NCI-H146 treated with DMSO at 0.1 percent for 48 hours (cell line): ENCODE measurements around the gene DHX29.

ENCODE experiments used
- DNase-seq: peaks from one replicate; lab custom pipeline; 2025; ENCODE audit not compliant: unreplicated experiment; lab: John Stamatoyannopoulos, UW

Gene DHX29, protein sequence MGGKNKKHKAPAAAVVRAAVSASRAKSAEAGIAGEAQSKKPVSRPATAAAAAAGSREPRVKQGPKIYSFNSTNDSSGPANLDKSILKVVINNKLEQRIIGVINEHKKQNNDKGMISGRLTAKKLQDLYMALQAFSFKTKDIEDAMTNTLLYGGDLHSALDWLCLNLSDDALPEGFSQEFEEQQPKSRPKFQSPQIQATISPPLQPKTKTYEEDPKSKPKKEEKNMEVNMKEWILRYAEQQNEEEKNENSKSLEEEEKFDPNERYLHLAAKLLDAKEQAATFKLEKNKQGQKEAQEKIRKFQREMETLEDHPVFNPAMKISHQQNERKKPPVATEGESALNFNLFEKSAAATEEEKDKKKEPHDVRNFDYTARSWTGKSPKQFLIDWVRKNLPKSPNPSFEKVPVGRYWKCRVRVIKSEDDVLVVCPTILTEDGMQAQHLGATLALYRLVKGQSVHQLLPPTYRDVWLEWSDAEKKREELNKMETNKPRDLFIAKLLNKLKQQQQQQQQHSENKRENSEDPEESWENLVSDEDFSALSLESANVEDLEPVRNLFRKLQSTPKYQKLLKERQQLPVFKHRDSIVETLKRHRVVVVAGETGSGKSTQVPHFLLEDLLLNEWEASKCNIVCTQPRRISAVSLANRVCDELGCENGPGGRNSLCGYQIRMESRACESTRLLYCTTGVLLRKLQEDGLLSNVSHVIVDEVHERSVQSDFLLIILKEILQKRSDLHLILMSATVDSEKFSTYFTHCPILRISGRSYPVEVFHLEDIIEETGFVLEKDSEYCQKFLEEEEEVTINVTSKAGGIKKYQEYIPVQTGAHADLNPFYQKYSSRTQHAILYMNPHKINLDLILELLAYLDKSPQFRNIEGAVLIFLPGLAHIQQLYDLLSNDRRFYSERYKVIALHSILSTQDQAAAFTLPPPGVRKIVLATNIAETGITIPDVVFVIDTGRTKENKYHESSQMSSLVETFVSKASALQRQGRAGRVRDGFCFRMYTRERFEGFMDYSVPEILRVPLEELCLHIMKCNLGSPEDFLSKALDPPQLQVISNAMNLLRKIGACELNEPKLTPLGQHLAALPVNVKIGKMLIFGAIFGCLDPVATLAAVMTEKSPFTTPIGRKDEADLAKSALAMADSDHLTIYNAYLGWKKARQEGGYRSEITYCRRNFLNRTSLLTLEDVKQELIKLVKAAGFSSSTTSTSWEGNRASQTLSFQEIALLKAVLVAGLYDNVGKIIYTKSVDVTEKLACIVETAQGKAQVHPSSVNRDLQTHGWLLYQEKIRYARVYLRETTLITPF (N-terminal part only)

DNA sequence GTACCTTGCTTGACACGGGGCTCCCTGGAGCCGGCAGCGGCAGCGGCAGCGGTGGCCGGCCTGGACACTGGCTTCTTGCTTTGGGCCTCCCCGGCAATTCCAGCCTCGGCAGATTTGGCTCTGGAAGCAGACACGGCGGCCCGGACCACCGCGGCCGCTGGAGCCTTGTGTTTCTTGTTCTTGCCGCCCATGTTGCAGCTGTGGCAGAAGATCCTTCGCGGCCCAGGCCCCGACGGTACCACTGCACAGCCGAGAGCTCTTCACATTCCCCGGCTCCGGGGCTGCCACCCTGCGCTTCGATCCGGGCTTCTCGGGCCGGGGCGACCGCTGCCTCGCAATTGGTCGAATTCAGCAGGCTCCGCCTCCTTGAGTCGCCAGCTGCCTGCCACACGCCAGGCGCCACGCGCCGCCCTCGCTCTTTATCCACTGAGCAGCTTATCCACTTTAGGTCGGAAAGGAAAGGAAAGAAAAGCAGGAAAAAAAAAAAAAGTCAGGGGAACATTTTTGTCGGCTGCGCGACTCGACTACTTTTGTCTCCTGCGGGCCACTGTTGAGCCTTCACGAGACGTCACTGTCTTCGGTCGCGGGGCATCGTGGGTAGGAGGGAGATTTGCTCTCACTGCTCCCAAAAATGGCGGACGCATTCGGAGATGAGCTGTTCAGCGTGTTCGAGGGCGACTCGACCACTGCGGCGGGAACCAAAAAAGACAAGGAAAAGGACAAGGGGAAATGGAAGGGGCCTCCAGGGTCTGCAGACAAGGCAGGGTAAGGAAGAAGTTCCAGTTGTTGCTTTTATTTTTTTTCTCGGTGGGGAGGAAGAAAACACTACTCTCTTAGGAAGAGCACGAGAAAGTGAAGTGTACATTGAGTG lies at the start of gene DHX29, which contains the start of gene MTREX:
DHX29 (minus strand) TSS at position 312 of the 871 bp plus-strand sequence; CDS start at position 191, 121 bp downstream.
MTREX (plus strand) TSS at position 607 of the 871 bp plus-strand sequence; CDS start at position 632, 25 bp downstream.
- DNase-seq: peak; percentile 81

DNA sequence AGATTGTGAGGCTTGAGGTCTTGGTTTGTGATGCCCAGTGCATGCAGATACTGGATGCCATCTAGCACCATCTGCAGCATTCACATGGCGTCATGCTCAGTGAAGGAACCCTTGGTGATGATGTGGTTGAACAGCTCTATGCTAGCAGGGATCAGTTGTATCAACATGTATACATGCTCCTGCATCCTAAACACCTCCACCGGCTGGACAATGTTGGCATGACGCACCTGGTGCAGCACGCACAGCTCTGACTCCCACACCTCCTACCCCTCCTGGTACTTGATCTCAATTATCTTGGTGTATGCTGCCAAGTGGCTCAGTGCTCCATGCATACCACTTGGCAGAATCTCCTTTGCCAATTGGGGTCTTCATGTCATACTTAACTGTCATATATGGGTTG lies 49.4 kb upstream of the DHX29 start:
- no peak for DNase-seq

DNA sequence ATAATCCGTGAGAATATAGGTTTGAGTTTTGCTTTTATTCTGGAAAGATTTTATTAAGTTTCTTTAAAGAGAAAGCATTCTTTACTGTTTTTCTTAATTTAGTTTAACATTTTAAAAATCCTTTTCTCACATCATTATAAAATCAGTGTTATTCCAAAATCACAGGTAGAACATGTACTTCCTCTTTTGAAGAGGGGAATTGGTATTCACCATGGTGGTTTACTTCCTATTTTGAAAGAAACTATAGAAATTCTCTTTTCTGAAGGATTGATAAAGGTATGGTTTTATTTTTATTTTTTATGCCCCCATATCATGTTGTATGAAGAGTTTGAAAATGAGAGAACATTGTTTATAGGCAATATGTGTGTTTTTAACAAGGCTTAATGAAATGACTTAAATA lies 43.3 kb upstream of the DHX29 start:
- no peak for DNase-seq

DNA sequence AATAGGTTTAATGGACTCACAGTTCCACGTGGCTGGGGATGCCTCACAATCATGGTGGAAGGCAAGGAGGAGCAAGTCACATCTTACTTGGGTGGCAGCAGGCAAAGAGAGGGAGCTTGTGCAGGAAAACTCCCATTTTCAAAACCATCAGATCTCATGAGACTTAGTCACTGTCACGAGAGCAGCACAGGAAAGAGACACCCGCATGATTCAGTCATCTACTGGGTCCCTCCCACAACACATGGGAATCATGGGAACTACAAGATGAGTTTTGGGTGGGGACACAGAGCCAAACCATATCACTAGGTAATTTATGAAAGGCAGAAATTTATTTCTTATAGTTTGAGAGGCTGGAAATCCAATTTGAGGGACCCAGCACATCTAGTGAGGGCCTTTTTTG lies 40.3 kb upstream of the DHX29 start:
- DNase-seq: no peak

DNA sequence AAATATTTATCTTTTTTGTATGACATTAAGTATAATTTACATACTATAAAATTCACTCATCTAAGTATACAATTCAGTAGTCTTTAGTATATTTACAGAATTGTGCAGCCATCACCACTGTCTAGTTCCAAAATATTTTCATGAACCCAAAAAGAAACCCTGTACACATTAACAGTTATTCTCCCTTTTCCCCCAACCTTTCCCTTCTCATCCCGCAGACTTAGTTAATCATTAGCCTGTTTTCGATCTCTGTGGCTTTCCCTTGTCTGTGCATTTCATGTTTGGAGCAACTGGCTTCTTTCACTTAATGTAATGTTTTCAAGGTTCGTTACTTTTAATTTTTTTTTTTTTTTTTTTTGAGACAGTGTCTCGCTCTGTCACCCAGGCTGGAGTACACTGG lies 37.8 kb upstream of the DHX29 start:
- no peak for DNase-seq

DNA sequence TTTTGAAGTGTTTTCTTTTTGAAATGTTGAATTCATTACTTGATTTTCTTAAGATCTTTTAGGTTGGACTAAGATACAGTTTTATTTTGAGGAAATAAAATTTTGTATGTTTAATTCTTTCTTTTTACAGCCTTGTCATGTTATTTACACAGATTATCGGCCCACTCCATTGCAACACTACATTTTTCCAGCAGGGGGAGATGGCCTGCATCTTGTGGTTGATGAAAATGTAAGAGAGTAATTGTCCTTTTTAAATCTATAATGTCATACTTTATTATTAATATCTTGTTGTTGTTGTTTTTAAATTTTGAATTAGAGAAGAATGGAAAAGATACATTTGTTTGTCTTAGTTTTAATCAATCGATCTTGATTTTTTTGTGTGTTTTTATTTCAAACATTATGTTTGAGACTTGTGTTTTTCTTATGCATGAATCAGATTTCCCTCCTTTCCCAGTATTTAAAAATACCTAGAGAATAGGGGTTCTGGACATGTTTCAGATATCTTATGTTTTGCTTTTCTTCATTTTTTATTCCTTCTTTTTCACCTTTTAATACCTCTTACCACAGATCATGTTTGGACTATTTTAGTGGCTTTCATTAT lies 37.0 kb upstream of the DHX29 start:
- DNase-seq: no peak

DNA sequence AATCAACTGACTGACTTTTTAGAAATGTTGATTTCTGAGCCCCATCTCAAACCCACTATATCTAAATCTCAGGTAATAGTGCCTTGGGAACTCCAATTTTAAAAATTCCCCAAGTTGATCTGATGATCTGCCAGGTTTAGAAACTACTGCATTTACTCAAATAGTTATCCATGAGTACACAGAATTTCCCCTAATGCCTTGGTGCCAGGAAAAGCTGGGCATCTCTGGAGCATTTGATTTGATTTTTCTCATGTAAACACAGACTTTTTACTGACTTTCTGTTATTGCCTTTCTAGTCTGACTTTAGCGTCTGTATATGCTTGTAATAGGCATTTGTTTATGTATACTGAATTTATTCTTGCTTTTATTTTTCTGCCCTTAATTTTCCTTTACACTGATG lies 36.1 kb upstream of the DHX29 start:
- DNase-seq: no peak

DNA sequence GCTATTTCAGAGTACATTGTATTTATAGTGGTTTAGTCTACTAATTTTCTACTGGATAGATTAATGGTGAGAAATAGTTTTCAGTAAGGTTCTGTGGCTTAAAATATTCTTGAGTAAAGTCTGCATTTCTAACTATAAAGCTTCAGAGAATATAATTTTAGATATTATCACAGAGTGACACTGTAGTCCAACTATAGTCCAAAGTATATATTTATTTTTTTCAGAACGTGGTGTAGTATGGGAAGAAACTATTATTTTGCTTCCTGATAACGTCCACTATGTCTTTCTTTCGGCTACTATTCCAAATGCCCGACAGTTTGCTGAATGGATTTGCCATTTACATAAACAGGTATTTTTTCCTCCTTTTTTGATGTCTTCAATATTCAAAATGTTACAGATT lies 35.6 kb upstream of the DHX29 start:
- no peak for DNase-seq

DNA sequence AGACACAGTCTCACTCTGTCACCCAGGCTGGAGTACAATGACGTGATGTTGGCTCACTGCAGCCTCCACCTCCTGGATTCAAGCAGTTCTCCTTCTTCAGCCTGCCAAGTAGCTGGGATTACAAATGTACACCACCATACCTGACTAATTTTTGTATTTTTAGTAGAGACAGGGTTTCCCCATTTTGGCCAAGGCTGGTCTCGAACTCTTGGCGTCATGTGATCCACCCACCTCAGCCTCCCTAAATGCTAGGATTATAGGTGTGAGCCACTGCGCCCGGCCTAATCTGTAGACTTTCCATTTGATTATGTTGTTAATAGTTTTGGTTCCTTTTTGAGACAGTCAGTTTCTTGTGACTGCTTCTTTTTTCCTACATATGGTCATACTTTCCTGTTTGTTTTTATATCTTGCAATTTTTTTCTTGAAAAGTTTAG lies 31.3 kb upstream of the DHX29 start:
- no peak for DNase-seq

DNA sequence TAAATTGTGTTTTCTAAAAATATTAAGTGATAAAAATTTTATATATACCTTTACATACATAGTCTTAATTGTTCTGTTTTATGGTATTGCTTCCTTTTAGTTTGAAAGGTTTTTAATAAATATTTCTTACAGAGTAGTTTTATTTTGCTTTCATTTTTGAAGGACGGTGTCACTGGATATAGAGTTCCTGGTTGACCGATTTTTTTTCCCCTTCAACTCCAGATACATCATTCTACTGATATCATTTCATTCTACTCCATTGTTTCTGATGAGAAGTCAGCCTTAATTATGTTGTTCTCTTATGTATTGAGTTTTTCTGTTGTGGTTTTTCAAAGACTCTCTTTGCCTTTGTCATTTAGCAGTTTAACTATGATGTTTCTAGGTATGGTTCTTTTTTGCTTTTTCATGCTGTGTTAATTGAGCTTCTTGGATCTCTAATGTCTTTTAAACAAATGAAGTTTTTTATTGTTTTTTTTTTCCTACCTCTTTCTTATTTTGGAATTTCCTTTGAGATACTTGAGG lies 30.7 kb upstream of the DHX29 start:
- no peak for DNase-seq

DNA sequence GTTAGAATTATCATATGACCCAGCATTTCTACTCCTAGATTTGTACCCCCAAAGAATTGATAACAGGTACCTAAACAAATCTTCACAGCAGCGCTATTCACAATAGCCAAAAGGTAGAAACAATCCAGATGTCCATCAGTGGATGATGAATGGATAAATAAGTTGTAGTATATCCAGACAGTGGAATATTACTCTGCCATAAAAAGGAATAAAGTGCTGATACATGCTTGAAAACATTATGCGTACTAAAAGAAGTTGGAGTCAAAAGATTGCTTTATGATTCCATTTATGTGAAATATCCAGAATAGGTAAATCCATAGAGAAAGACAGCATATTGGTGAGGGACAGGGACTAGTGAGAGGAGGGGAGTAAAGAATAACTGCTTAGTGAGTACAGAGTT lies 26.3 kb upstream of the DHX29 start:
- DNase-seq: no peak

DNA sequence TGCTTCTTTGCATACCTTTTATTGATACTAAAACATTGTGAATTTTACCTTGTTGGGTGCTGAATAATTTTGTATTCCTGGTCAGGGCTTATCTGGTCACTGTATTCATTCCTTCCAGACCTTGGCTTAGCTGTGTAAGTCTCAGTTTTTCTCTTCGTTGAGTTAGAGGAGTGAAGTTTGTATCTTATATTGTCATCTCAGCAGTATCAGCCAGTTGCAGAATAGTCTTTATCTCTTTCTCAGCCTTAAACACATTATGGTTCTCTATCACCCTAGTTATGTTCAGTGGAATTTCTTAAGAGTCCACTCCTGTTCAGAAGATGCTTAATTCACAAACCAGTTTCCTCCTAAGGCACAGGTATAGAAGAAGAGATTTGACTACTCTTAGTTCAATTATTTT lies 25.5 kb upstream of the DHX29 start:
- DNase-seq: no peak

DNA sequence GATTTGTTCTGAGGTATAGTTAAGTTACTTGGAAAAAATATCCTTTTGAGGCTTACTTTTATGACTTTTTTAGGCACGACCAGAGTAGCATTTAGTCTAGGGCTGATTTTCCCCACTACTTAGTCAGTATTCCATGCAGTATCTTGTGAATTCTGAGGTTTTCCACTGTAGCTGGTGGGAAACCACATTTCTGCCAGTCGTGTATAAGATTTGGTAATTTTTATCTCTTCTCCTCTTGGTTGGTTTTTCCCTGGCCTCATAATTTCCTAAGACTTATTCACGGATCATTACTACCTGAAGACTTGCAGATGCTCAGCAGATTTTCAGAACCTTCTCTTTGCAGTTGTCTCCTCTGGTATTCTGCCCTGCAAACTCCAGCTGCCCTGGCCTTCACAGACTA lies 23.8 kb upstream of the DHX29 start:
- no peak for DNase-seq

DNA sequence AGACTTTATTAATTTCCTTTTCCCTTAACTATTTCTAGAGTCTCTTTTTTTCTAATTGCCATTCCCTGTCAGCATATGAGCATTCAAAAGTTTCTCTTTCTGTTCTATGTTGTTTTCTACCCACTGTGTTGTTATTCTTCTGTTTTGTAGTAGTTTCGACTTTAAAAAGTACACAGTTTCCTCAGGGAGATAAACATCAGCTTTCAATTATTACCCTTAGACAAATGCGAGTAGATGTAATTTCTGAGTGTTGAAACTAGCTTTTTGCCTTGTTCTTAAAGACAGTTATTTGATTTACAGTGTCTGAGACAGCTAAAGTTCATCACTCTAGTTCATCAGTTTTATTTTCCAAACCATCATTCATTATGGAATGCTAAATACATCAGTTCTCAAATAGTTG lies 19.8 kb upstream of the DHX29 start:
- DNase-seq: no peak

DNA sequence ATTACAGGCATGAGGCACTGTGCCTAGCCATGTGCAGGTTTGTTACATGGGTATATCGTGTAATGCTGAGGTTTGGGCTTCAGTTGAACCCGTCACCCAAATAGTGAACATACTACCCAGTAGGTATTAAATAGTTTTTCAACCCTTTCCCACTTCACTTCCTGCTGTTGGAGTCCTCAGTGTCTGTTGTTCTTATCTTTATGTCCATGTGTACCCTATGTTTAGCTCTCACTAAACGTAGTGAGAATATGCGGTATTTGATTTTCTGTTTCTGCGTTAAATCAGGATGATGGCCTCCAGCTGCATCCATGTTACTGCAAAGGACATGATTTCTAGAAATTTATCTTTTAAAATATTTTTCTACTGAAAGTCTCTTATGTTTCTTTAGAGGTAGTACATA lies 18.1 kb upstream of the DHX29 start:
- DNase-seq: no peak

DNA sequence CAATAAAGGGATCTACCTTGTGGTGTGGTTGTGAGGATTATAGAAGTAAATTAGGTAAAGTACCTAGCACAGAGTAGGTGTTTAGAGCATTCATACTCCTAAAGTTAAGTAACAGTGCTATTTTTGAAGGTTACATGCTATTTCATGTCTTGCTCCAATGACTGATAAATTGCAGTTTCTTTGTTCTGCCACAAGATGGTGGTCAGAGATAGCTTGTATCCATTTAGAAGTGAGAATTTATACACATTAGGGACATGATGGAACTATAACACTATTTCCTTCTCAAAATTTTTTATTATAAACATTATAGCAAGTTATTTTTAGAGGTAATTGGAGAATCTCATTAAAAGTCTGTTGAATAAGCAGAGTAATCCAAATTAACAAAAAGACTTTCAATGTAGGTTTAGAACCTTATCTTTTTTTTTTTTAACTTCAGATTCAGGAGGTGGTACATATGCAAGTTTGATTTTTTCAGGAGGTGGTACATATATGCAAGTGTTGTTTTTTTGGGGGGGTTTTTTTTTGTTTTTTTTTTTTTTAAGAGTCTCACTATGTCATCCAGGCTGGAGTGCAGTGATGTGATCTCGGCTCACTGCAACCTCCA lies 17.4 kb upstream of the DHX29 start:
- DNase-seq: peak; percentile 12

DNA sequence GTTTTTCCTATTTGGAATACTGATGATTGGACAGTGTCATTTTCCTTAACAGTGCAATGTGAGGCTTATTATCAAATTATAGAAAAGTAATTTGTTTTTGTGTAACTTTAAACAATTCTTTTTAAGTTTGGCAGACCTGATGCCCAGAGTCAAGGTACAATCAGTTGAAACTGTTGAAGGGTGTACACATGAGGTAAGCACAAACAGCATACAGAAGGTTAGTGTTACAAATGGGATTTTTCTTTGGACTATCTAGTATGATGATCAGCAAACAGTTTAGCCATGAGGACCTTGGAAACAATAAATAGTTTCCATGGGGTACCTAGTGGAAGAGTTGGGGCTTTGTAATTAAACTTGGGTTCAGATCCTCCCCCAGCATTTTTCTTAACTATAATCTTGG lies 16.5 kb upstream of the DHX29 start:
- no peak for DNase-seq

DNA sequence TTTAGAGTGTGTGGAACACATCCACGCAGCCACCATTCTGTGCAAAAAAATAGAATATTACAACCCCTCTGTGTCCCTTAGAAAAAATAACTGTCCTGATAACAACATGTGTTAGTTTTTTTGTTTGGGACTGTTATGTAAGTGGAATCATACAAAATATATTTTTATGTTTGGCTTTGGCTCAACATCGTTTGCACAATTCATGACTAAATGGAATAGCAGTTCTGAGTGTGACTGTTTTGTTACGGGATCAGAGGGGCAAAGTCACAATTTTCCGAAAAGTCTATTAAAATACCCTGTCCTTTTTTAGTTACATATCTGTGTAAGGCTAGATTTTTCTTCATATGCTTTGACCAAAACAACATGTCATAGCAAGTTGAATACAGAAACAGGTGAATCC lies 13.1 kb upstream of the DHX29 start:
- no peak for DNase-seq

DNA sequence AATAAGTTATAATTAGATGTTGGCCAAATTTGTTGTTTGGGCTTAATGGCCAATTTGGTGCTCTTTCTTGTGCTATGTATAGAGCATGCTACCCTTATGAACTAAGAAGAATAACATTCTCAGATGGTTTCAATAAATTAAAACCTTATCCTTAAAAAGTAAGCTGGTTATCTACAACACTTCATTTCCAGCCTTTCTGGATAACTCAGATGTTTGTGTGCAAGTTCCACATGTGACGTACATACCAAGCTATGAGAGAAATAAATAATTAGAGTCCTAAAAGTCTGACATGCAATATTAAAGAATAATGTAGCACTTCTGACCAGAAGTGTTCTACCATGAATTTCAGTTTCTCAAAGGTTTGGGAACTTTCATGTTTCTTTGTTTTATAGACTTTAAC lies 12.0 kb upstream of the DHX29 start:
- no peak for DNase-seq
